Glutamatergic neuron (in vitro differentiated cells): ENCODE results near the gene PAPSS1. TPM values are rescaled to one million over a fixed set of nuclear protein-coding genes. Genes with fewer than 3 reads are reported as not detected.
A peak's percentile ranks its signal among the peaks of the same experiment; 100 is the strongest.
"Not testable (repeated sequence)": the region's sequence is repeated elsewhere in the genome, so short reads cannot be mapped to it uniquely, and the experiment has no call there.

Experiments
- DNase-seq: peaks from one replicate; pipeline ENCODE4 v3.0.0; 2022
- H3K27ac Mint-ChIP-seq: one replicate; pipeline ENCODE4 v1.8.0; 2020; ENCODE audit warnings: mild to moderate bottlenecking, mixed read lengths, inconsistent platforms; ENCODE audit not compliant: unreplicated experiment
- H3K27me3 Mint-ChIP-seq: one replicate; pipeline ENCODE4 v1.8.0; 2020; ENCODE audit warnings: mild to moderate bottlenecking, moderate library complexity, mixed read lengths, inconsistent platforms; ENCODE audit not compliant: unreplicated experiment
- H3K36me3 Mint-ChIP-seq: one replicate; pipeline ENCODE4 v1.8.0; 2020; ENCODE audit warnings: mild to moderate bottlenecking, mixed read lengths, inconsistent platforms; ENCODE audit not compliant: unreplicated experiment
- H3K4me1 Mint-ChIP-seq: one replicate; pipeline ENCODE4 v1.8.0; 2020; ENCODE audit warnings: mild to moderate bottlenecking, low read depth, mixed read lengths, inconsistent platforms; ENCODE audit not compliant: unreplicated experiment
- H3K4me3 Mint-ChIP-seq: one replicate; pipeline ENCODE4 v1.8.0; 2020; ENCODE audit warnings: mild to moderate bottlenecking, mixed read lengths, inconsistent platforms; ENCODE audit not compliant: unreplicated experiment
- H3K9me3 Mint-ChIP-seq: one replicate; pipeline ENCODE4 v1.8.0; 2020; ENCODE audit warnings: mild to moderate bottlenecking, moderate library complexity, mixed read lengths, inconsistent platforms; ENCODE audit not compliant: unreplicated experiment
- total RNA-seq: library from RNA; stranded (reverse); fragmentation: NEBNext Ultra II Directional; extraction: Animal tissue kit (Norgen Biotek cat#: 25700); gene quantifications from one replicate; pipeline ENCODE4 v1.2.1, GENCODE V29; 2021; ENCODE audit not compliant: unreplicated experiment
- TF ChIP-seq, protein P1 (sequence below): fragments of 200-600 bp; sonication (generic); IDR thresholded peaks from one replicate; pipeline ENCODE4 v1.5.0; 2021; ENCODE audit not compliant: partially characterized antibody, unreplicated experiment

PAPSS1 gene
- total RNA-seq, 1 donor from 2014 or later: 105 TPM

DNA sequence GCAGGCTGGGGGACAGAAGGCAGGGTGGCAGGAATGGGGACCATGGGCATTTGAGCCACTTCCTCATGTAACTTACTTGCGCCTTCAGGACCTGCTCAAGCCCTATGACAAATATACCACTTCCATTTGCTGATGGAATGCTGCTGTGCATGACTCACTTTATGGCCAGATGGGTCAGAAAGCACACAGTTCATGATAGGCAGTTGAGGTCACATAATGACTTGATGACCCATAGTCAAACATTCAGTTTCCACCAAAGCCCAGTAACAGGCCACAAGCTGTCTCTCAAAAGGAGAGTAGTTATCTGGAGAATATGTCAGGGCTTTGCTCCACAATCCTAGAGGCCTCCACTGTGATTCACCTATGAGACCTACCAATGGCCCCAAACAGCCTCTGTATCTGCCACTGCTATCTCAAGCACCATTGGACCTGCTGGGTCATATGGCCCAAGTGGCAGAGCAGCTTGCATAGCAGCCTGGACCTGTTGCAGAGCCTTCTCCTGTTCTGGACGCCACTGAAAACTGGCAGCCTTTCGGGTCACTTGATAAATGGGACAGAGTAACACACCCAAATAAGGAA, 5.3 kb upstream of the PAPSS1 start:
- H3K9me3 Mint-ChIP-seq: peaks cover 1% of the 10 kb centered on the region
- H3K27me3 Mint-ChIP-seq: no peaks in the 10 kb centered on the region
- H3K36me3 Mint-ChIP-seq: no peaks in the 10 kb centered on the region
- no peak overlapping the region for H3K4me3 Mint-ChIP-seq
- no peak for DNase-seq
- TF ChIP-seq, protein P1, sequence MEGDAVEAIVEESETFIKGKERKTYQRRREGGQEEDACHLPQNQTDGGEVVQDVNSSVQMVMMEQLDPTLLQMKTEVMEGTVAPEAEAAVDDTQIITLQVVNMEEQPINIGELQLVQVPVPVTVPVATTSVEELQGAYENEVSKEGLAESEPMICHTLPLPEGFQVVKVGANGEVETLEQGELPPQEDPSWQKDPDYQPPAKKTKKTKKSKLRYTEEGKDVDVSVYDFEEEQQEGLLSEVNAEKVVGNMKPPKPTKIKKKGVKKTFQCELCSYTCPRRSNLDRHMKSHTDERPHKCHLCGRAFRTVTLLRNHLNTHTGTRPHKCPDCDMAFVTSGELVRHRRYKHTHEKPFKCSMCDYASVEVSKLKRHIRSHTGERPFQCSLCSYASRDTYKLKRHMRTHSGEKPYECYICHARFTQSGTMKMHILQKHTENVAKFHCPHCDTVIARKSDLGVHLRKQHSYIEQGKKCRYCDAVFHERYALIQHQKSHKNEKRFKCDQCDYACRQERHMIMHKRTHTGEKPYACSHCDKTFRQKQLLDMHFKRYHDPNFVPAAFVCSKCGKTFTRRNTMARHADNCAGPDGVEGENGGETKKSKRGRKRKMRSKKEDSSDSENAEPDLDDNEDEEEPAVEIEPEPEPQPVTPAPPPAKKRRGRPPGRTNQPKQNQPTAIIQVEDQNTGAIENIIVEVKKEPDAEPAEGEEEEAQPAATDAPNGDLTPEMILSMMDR: no peak
- H3K4me1 Mint-ChIP-seq: peaks cover 8% of the 10 kb centered on the region
- H3K27ac Mint-ChIP-seq: no peak overlapping the region

GRCh38 chr4:107723331-107723730, 3.3 kb upstream of the PAPSS1 start:
- DNase-seq, H3K27ac Mint-ChIP-seq, H3K36me3 Mint-ChIP-seq, H3K4me3 Mint-ChIP-seq, H3K27me3 Mint-ChIP-seq, H3K9me3 Mint-ChIP-seq: not testable (repeated sequence)
- peaks cover 11% of the 10 kb centered on the region for H3K4me1 Mint-ChIP-seq

- TF ChIP-seq, protein P1: no peak
- H3K9me3 Mint-ChIP-seq: peaks cover 1% of the 10 kb centered on the region
- peaks cover 20% of the 10 kb centered on the region for H3K4me1 Mint-ChIP-seq
- H3K36me3 Mint-ChIP-seq: no peaks in the 10 kb centered on the region
- peak overlapping the region; percentile 98 for H3K4me3 Mint-ChIP-seq
- DNase-seq: peak; percentile 38
- H3K27me3 Mint-ChIP-seq: no peaks in the 10 kb centered on the region
- peak overlapping the region; percentile 53 for H3K27ac Mint-ChIP-seq
These were observed 1.5 kb upstream of the PAPSS1 start for GRCh38 chr4:107721436-107722100.

DNA sequence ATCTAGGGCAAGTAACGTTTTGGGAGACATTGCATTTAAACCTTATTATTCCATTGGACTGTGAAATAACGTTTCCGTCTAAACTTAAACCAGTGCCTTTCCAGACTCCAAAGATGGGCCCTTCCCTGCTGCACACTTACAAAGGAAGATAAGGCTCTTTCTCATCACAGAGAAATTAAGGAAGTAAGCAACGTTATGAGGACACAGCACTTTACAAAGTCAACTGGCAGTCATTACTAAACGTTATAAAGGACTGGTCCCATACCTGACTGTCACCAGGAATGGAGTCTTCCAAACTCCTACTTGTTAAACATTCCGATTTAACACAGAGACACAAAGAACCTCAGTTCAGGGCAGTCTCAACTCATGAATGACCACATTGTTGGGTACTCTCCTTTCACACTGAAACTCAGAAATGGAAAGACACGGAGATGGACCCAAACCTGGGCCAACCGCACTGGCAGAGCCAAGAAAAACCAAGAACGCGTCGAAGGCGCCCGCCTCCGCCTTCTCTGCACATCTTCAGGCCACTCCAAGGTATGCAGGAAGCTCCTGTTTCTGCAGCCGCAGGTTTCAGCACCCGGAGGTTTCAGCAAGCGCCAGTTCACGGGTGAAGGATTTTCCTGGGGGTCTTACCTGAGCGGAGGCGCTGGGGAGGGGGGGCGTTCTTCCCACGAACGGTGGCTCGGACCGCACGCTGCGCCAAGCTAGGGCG, 670 bp downstream of the PAPSS1 start:
- no peak for DNase-seq
- H3K36me3 Mint-ChIP-seq: no peaks in the 10 kb centered on the region
- H3K27me3 Mint-ChIP-seq: no peaks in the 10 kb centered on the region
- H3K27ac Mint-ChIP-seq: peak overlapping the region; percentile 89
- H3K9me3 Mint-ChIP-seq: peaks cover 1% of the 10 kb centered on the region
- TF ChIP-seq, protein P1: no peak
- H3K4me3 Mint-ChIP-seq: peak overlapping the region; percentile 98
- H3K4me1 Mint-ChIP-seq: peaks cover 30% of the 10 kb centered on the region

DNA sequence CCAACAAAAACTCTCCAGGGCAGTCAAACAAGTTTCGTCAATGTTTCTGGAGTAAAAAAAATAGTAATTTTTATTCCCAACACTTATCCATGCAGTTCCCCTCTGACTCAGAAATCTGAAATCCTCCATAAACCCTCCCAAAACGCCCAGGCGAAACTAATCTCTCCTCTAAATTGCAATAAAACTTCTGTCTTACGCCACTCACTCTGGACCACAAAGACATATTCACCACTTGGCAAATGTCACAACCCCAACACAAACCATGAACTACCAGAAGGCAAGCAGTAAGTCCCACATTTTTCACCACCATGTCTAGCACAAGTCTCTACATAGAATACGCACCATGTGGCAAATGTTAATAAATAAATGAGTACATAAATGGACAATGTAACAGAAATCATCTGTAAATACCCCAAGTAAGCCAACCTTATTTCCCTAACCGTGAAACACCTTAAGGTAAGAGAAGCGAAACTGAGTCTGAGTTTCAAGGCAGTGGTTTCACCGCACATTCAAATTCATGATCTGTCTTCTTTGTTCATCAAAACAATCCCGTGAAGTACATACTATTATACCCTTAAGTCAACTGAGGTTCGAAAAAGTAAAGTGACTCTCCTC, 1.6 kb downstream of the PAPSS1 start:
- Mint-ChIP-seq H3K4me1 (peaks cover 33% of the 10 kb centered on the region), H3K27ac (peak overlapping the region; percentile 9)
- TF ChIP-seq, protein P1: no peak

More for the DNA sequence above, 1.6 kb downstream of the PAPSS1 start:
- Mint-ChIP-seq H3K9me3 (peaks cover 1% of the 10 kb centered on the region), H3K36me3 (no peaks in the 10 kb centered on the region), H3K4me3 (peak overlapping the region; percentile 98), H3K27me3 (no peaks in the 10 kb centered on the region)
- no peak for DNase-seq
